ENCODE data around the gene CD63.

Gene CD63

GRCh38 chr12:55739025-55739378 is 10.2 kb upstream of the CD63 start:
- DNase-seq (ENCODE audit: low read depth in 2 of 2): no peak

GRCh38 chr12:55738123-55739024 is 9.6 kb upstream of the CD63 start:
- peak in 1 of 2 donors; percentile 56 for DNase-seq (ENCODE audit: low read depth in 2 of 2)

- DNase-seq (ENCODE audit: low read depth in 2 of 2): no peak
These were observed 8.8 kb upstream of the CD63 start for GRCh38 chr12:55737581-55738122.

- no peak for DNase-seq (ENCODE audit: low read depth in 2 of 2)
These were observed 8.2 kb upstream of the CD63 start for GRCh38 chr12:55736780-55737580.

GRCh38 chr12:55736076-55736475 is 7.3 kb upstream of the CD63 start:
- no peak for DNase-seq (ENCODE audit: low read depth in 2 of 2)

GRCh38 chr12:55734595-55734994 is 5.8 kb upstream of the CD63 start:
- DNase-seq (ENCODE audit: low read depth in 2 of 2): no peak

- DNase-seq (ENCODE audit: low read depth in 2 of 2): no peak
These were observed 5.0 kb upstream of the CD63 start for GRCh38 chr12:55733858-55734257.

- DNase-seq (ENCODE audit: low read depth in 2 of 2): no peak
These were observed 4.3 kb upstream of the CD63 start for GRCh38 chr12:55733021-55733555.

GRCh38 chr12:55732288-55732687 is 3.5 kb upstream of the CD63 start:
- DNase-seq (ENCODE audit: low read depth in 2 of 2): no peak

GRCh38 chr12:55729819-55730818 is 1.3 kb upstream of the CD63 start:
- no peak for DNase-seq (ENCODE audit: low read depth in 2 of 2)

GRCh38 chr12:55728186-55728938 is 447 bp downstream of the CD63 start:
- DNase-seq (ENCODE audit: low read depth in 2 of 2): no peak

- no peak for DNase-seq (ENCODE audit: low read depth in 2 of 2)
These were observed 1.1 kb downstream of the CD63 start for GRCh38 chr12:55727643-55728185.

- DNase-seq (ENCODE audit: low read depth in 2 of 2): no peak
These were observed 1.8 kb downstream of the CD63 start for GRCh38 chr12:55726971-55727370.

GRCh38 chr12:55725556-55725955 is 3.3 kb downstream of the CD63 start:
- no peak for DNase-seq (ENCODE audit: low read depth in 2 of 2)

- DNase-seq (ENCODE audit: low read depth in 2 of 2): no peak
These were observed 3.9 kb downstream of the CD63 start for GRCh38 chr12:55724940-55725309.

- peak in 1 of 2 donors; percentile 46 for DNase-seq (ENCODE audit: low read depth in 2 of 2)
These were observed 4.4 kb downstream of the CD63 start for GRCh38 chr12:55724226-55724939.

- no peak for DNase-seq (ENCODE audit: low read depth in 2 of 2)
These were observed 5.1 kb downstream of the CD63 start for GRCh38 chr12:55723516-55724225.

GRCh38 chr12:55722948-55723347 is 5.9 kb downstream of the CD63 start:
- DNase-seq (ENCODE audit: low read depth in 2 of 2): no peak
